ENCODE measurements around the gene ACACB.

- TF ChIP-seq CTCF (IDR thresholded peaks at IDR 0.05) = no peak
- TF ChIP-seq POLR2AphosphoS5 (IDR thresholded peaks at IDR 0.05; ENCODE audit: insufficient read depth in 1 of 2, low read depth in 1 of 2) = peak; percentile 64 to 75
- no peak for TF ChIP-seq POLR2A (IDR thresholded peaks at IDR 0.05)
Observed at GRCh38 chr12:109115758-109116610, at the start of gene ACACB.

All from vagina (tissue), 2 donors.